HepG2 (cell line): ENCODE data around the gene SPNS1. TPM values are rescaled to one million over a fixed set of nuclear protein-coding genes. Genes with fewer than 3 reads are reported as not detected.

Experiments used
- AKNA ChIP-seq: sonication (generic); formaldehyde crosslinking; IDR thresholded peaks from 2 replicates; pipeline ENCODE4 v1.4.0; 2020; ENCODE audit warnings: missing genetic modification reagents, borderline replicate concordance
- CREM ChIP-seq, 2 experiments: sonication (generic) in 1 of 2; formaldehyde crosslinking in 1 of 2; IDR thresholded peaks; 2 replicates each; pipeline versions ENCODE4 v1.4.0 to v1.6.1; 2016 to 2020; ENCODE audit warnings: antibody characterized with exemption in 1 of 2, mild to moderate bottlenecking in 1 of 2, missing genetic modification reagents in 1 of 2
- ELF3 ChIP-seq: IDR thresholded peaks from 2 replicates; pipeline ENCODE4 v1.6.1; 2016; ENCODE audit warnings: missing genetic modification reagents, missing compliant biosample characterization
- FOXJ3 ChIP-seq: sonication (generic); formaldehyde crosslinking; IDR thresholded peaks from 2 replicates; pipeline ENCODE4 v1.4.0; 2020; ENCODE audit warnings: missing genetic modification reagents, mild to moderate bottlenecking, borderline replicate concordance
- KDM5B ChIP-seq: sonication (generic); formaldehyde crosslinking; IDR thresholded peaks from 2 replicates; pipeline ENCODE4 v1.4.0; 2020; ENCODE audit warnings: missing genetic modification reagents, mild to moderate bottlenecking, borderline replicate concordance
- MIXL1 ChIP-seq: IDR thresholded peaks from 2 replicates; pipeline ENCODE4 v1.6.1; 2016
- NFE2 ChIP-seq: sonication (generic); formaldehyde crosslinking; IDR thresholded peaks from 2 replicates; pipeline ENCODE4 v1.4.0; 2020; ENCODE audit warnings: missing genetic modification reagents
- PAF1 ChIP-seq: IDR thresholded peaks from 2 replicates; pipeline ENCODE4 v1.6.1; 2016; ENCODE audit warnings: missing genetic modification reagents, missing compliant biosample characterization
- RCOR2 ChIP-seq: IDR thresholded peaks from 2 replicates; pipeline ENCODE4 v1.6.1; 2016; ENCODE audit warnings: missing biosample characterization, missing genetic modification reagents
- RERE ChIP-seq: IDR thresholded peaks from 2 replicates; pipeline ENCODE4 v1.6.1; 2016; ENCODE audit warnings: low read depth, missing genetic modification reagents, missing compliant biosample characterization
- RNF2 ChIP-seq: fragments of 450-650 bp; conservative IDR thresholded peaks from 2 replicates; pipeline ENCODE4 v1.6.1; 2016; ENCODE audit warnings: low read depth
- RNF219 ChIP-seq: sonication (generic); formaldehyde crosslinking; IDR thresholded peaks from 2 replicates; pipeline ENCODE4 v1.5.0; 2020; ENCODE audit warnings: mild to moderate bottlenecking, missing genetic modification reagents
- STAG1 ChIP-seq: sonication (generic); formaldehyde crosslinking; IDR thresholded peaks from 2 replicates; pipeline ENCODE4 v1.4.0; 2020; ENCODE audit warnings: missing genetic modification reagents
- ZBTB7A ChIP-seq: sonication (generic); formaldehyde crosslinking; IDR thresholded peaks from 2 replicates; pipeline ENCODE4 v1.8.0; 2022; ENCODE audit warnings: mild to moderate bottlenecking, missing genetic modification reagents
- ZFP82 ChIP-seq: sonication (generic); formaldehyde crosslinking; IDR thresholded peaks from 2 replicates; pipeline ENCODE4 v1.5.1; 2020; ENCODE audit warnings: mild to moderate bottlenecking, missing genetic modification reagents, borderline replicate concordance
- ZNF17 ChIP-seq: sonication (generic); formaldehyde crosslinking; IDR thresholded peaks from 2 replicates; pipeline ENCODE4 v1.5.0; 2020; ENCODE audit warnings: mild to moderate bottlenecking, missing genetic modification reagents
- ZNF644 ChIP-seq: IDR thresholded peaks from 2 replicates; pipeline ENCODE4 v1.6.1; 2016; ENCODE audit warnings: low read depth
- ZSCAN31 ChIP-seq: sonication (generic); formaldehyde crosslinking; IDR thresholded peaks from 2 replicates; pipeline ENCODE4 v1.5.0; 2020; ENCODE audit warnings: low read depth, mild to moderate bottlenecking, missing genetic modification reagents
- polyA plus RNA-seq, 8 experiments: library from polyadenylated mRNA; depleted of rRNA in 3 of 8; stranded (reverse) in 7 of 8; unstranded in 1 of 8; fragments of >200 nt; fragmentation: Illumina TruSeq in 4 of 8; extraction: Trizol in 4 of 8; gene quantifications; 2 replicates each; pipeline versions ENCODE4 v1.2.1 to v1.2.3, GENCODE V29; 2011 to 2016; ENCODE audit warnings: low read depth in 4 of 8, missing spikeins in 1 of 8, mixed read lengths in 1 of 8; ENCODE audit not compliant: insufficient read depth in 1 of 8
- total RNA-seq, 5 experiments: library from RNA; depleted of rRNA; stranded (reverse); fragments of >200 nt; fragmentation: Illumina TruSeq; extraction: Trizol; gene quantifications; 2 replicates each; pipeline ENCODE4 v1.2.3, GENCODE V29; 2016; ENCODE audit warnings: low read depth in 1 of 5

Gene SPNS1
- total and polyA plus RNA-seq, 2 of the 13 experiments (the other 11 are each of a cell fraction or from before 2014, with no cell fraction given): 25.6 to 38.8 TPM

- TF ChIP-seq RERE (CRISPR knock-in tag) (no peak), ZNF644 (CRISPR knock-in tag) (no peak), CREM (IDR thresholded peaks at IDR 0.05) (peak; percentile 96), CREM (CRISPR knock-in tag; IDR thresholded peaks at IDR 0.05) (no peak; the same call in 1 of the 2 replicates), RCOR2 (no peak), STAG1 (CRISPR knock-in tag) (no peak), RNF2 (no peak), KDM5B (CRISPR knock-in tag) (peak; percentile 40), ZFP82 (CRISPR knock-in tag) (no peak), RNF219 (no peak), MIXL1 (peak; percentile 70; the same call in 1 of the 2 replicates), PAF1 (CRISPR knock-in tag) (no peak), FOXJ3 (no peak), ELF3 (peak; percentile 96), ZSCAN31 (CRISPR knock-in tag) (peak; percentile 26; the same call in 1 of the 2 replicates), NFE2 (no peak), AKNA (CRISPR knock-in tag) (no peak), ZBTB7A (CRISPR knock-in tag) (no peak), ZNF17 (no peak)
Measured at GRCh38 chr16:28950648-28951409, 23.7 kb upstream of the SPNS1 start, which contains the start of gene NFATC2IP (continued).
